Osteocyte (in vitro differentiated cells): ENCODE measurements around the gene CXCL1. TPM values are rescaled to one million over a fixed set of nuclear protein-coding genes. Genes with fewer than 3 reads are reported as not detected.

Experiments used
- DNase-seq: peaks from one replicate; pipeline ENCODE4 v3.0.0; 2021; ENCODE audit warnings: mixed read lengths; ENCODE audit not compliant: unreplicated experiment; ENCODE audit errors: extremely low spot score
- H3K27ac Mint-ChIP-seq: one replicate; pipeline ENCODE4 v1.8.0; 2021; ENCODE audit warnings: mild to moderate bottlenecking, mixed read lengths; ENCODE audit not compliant: unreplicated experiment
- H3K27me3 Mint-ChIP-seq: one replicate; pipeline ENCODE4 v1.8.0; 2021; ENCODE audit warnings: mixed read lengths; ENCODE audit not compliant: unreplicated experiment
- H3K36me3 Mint-ChIP-seq: one replicate; pipeline ENCODE4 v1.8.0; 2021; ENCODE audit warnings: mixed read lengths; ENCODE audit not compliant: unreplicated experiment
- H3K4me1 Mint-ChIP-seq: one replicate; pipeline ENCODE4 v1.8.0; 2021; ENCODE audit warnings: mixed read lengths; ENCODE audit not compliant: unreplicated experiment
- H3K4me3 Mint-ChIP-seq: one replicate; pipeline ENCODE4 v1.8.0; 2021; ENCODE audit warnings: mild to moderate bottlenecking, moderate library complexity, mixed read lengths; ENCODE audit not compliant: unreplicated experiment
- H3K9me3 Mint-ChIP-seq: one replicate; pipeline ENCODE4 v1.8.0; 2021; ENCODE audit warnings: mixed read lengths; ENCODE audit not compliant: unreplicated experiment
- total RNA-seq: library from RNA; stranded (reverse); gene quantifications from 2 replicates; pipeline ENCODE4 v1.2.1, GENCODE V29; 2021
- TF ChIP-seq, protein P1 (sequence below): fragments of 200-600 bp; sonication (generic); IDR thresholded peaks from 2 replicates; pipeline ENCODE4 v1.5.0; 2021; ENCODE audit warnings: antibody characterized with exemption, mild to moderate bottlenecking, moderate library complexity

CXCL1 gene
- total RNA-seq, 1 donor from 2014 or later = 132 TPM

DNA sequence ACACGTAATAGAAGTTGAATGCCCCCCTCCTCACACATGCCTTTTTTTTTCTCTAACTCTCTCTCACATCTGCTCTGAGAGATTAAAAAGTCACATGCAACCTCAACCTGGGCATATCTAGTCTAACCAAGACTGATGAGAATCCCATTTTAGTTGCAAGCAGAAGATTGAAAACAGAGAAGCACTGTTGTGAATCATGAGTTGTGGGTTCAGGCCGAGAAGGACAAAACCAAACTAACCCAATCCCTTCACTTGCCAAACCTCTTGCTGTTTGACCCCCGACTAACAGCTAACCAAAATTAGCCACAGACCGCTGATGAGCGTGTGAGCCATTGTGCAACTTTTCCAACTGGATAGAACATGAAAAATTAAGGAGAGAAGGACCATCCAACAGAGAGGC lies 31.8 kb downstream of the CXCL1 start:
- no peak overlapping the region for H3K27ac Mint-ChIP-seq
- peaks cover 4% of the 10 kb centered on the region for H3K9me3 Mint-ChIP-seq
- DNase-seq = no peak
- H3K4me1 Mint-ChIP-seq = peaks cover 43% of the 10 kb centered on the region
- H3K36me3 Mint-ChIP-seq = peaks cover 5% of the 10 kb centered on the region
- no peak overlapping the region for H3K4me3 Mint-ChIP-seq
- H3K27me3 Mint-ChIP-seq = no peaks in the 10 kb centered on the region
- TF ChIP-seq, protein P1, sequence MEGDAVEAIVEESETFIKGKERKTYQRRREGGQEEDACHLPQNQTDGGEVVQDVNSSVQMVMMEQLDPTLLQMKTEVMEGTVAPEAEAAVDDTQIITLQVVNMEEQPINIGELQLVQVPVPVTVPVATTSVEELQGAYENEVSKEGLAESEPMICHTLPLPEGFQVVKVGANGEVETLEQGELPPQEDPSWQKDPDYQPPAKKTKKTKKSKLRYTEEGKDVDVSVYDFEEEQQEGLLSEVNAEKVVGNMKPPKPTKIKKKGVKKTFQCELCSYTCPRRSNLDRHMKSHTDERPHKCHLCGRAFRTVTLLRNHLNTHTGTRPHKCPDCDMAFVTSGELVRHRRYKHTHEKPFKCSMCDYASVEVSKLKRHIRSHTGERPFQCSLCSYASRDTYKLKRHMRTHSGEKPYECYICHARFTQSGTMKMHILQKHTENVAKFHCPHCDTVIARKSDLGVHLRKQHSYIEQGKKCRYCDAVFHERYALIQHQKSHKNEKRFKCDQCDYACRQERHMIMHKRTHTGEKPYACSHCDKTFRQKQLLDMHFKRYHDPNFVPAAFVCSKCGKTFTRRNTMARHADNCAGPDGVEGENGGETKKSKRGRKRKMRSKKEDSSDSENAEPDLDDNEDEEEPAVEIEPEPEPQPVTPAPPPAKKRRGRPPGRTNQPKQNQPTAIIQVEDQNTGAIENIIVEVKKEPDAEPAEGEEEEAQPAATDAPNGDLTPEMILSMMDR = no peak

DNA sequence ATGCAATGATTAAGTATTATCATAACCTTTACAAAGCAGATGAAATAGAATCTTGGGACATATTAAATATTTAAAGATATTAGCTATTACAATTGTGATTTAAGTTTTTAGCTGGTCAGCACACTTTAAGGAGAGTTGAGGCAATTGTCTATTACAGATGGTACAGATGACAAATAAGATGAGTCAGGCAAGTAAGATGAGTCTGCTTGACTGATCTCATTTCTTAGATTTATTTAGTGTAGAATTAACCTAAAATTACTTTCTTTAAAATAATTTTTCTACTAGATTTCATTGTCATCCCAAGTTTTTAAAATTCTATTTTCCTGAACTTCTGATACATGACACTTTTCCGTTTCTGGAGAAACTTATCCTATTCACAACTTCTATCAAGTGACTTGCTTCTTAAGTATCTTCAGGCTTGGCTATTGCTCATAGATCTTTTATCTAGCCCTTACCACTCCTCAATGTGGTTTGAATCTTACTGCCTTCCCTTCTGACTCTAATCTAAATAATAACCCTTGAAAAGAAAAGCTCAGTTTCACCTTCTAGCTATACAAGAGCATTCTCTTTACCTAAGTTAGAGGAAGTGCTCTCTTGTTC lies 32.9 kb downstream of the CXCL1 start:
- H3K4me3 Mint-ChIP-seq = no peak overlapping the region
- TF ChIP-seq, protein P1 = no peak
- H3K9me3 Mint-ChIP-seq = peaks cover 4% of the 10 kb centered on the region
- peaks cover 5% of the 10 kb centered on the region for H3K36me3 Mint-ChIP-seq
- no peak for DNase-seq
- H3K4me1 Mint-ChIP-seq = peaks cover 33% of the 10 kb centered on the region
- H3K27me3 Mint-ChIP-seq = no peaks in the 10 kb centered on the region
- no peak overlapping the region for H3K27ac Mint-ChIP-seq

DNA sequence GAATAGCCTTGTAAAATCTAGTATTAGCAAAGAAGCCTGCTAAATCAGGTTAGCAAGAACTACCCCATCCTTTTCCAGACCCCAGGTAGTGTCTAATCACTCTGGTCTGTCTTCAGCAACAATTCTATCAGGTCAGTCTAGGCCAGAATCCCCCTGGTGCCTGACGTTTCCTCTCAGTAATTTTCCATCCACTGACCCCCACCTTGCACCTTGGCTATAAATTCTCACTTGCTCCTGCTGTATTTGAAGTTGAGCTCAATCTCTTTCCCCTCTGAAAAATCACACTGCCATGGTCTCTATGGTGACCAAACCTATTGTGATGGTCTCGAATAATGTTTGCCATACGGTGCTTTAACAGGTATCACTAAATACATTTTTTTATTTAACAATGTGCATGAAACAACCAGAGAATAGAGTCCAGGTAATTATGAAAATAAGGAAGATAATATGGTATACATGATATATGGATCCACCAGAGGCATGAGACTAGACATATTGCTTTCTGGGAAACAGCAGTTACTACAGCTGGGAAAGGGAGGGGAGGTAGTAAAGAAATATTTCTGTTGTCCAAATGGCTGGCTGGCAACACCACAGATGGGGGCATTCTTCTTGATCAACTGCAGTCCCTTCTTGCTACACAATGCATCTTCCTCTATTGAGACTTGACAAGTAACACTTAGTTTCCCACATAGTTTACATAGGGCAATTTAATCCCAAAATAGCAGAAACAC lies 33.8 kb downstream of the CXCL1 start:
- Mint-ChIP-seq H3K36me3 (peaks cover 7% of the 10 kb centered on the region), H3K4me3 (no peak overlapping the region), H3K4me1 (peaks cover 30% of the 10 kb centered on the region)

DNA sequence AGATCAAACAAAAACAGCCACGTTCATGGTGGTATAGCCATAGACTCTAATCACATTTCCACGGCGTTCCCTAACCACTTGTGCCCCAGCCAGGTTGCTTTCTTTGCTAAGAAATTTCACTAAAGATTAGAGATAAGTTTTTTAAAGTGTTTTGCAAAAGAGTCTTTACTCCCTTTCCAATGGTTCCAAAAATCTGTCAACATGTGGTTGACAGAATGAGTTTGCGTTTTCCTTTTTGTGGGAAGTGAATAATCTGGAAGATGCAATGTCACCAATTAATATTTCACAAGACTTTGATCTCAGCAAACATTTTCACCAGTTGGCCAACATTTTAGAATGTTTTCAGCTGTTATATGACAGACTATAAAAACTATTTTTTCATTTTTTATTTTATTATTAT lies 35.3 kb downstream of the CXCL1 start:
- Mint-ChIP-seq H3K27me3 (no peaks in the 10 kb centered on the region), H3K4me3 (no peak overlapping the region), H3K36me3 (peaks cover 5% of the 10 kb centered on the region), H3K4me1 (peaks cover 21% of the 10 kb centered on the region), H3K9me3 (no peaks in the 10 kb centered on the region), H3K27ac (no peak overlapping the region)
- DNase-seq = no peak
- TF ChIP-seq, protein P1 = no peak

More for the DNA sequence above, 33.8 kb downstream of the CXCL1 start:
- TF ChIP-seq, protein P1 = no peak
- Mint-ChIP-seq H3K27ac (no peak overlapping the region), H3K27me3 (no peaks in the 10 kb centered on the region), H3K9me3 (peaks cover 4% of the 10 kb centered on the region)
- DNase-seq = no peak

DNA sequence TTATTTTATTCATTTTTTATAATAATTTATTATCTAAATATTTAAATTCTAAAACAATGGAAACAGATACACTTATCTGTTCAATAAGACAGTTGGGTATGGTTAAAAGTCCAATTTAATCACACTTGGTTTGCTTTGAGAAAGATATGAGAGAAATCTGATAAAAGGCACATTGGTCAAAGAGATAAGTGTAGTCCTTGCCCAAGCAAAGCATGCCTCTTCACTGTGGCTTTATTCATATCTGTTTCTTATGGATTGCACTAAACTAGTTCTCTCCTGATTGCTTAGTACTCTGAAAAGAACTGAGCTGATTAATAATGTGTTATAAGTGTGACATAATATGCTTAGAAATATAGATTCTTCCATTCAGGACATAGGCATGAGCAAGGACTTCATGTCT lies 39.8 kb downstream of the CXCL1 start:
- Mint-ChIP-seq H3K9me3 (peaks cover 6% of the 10 kb centered on the region), H3K27me3 (no peaks in the 10 kb centered on the region), H3K27ac (no peak overlapping the region), H3K4me3 (no peak overlapping the region), H3K4me1 (peaks cover 14% of the 10 kb centered on the region), H3K36me3 (peaks cover 2% of the 10 kb centered on the region)
- TF ChIP-seq, protein P1 = no peak
- DNase-seq = no peak
